IMR-90 (cell line): Measurements from ENCODE around the gene MUC5B.

Experiments used
- BHLHE40 ChIP-seq: fragments of 150-350 bp; IDR thresholded peaks from 2 replicates; pipeline ENCODE4 v1.6.1; 2016; ENCODE audit warnings: mild to moderate bottlenecking, low read depth, low read length
- MAZ ChIP-seq: IDR thresholded peaks from 2 replicates; pipeline ENCODE4 v1.6.1; 2012; ENCODE audit warnings: low read depth, mild to moderate bottlenecking, low read length, improper control_type of control experiment, moderate library complexity, borderline replicate concordance
- POLR2A ChIP-seq: IDR thresholded peaks from 2 replicates; pipeline ENCODE4 v1.6.1; 2012; ENCODE audit warnings: mild to moderate bottlenecking, low read depth, low read length
- RAD21 ChIP-seq: IDR thresholded peaks from 2 replicates; pipeline ENCODE4 v1.6.1; 2012; ENCODE audit warnings: low read length, improper control_type of control experiment
- RFX5 ChIP-seq: IDR thresholded peaks from 2 replicates; pipeline ENCODE4 v1.8.0; 2012; ENCODE audit warnings: low read depth, mild to moderate bottlenecking, low read length, moderate library complexity
- TF ChIP-seq, protein P1 (sequence below): conservative IDR thresholded peaks from 2 replicates; pipeline ENCODE4 v1.5.1; 2012; ENCODE audit warnings: mild to moderate bottlenecking, low read depth, low read length, improper control_type of control experiment

DNA sequence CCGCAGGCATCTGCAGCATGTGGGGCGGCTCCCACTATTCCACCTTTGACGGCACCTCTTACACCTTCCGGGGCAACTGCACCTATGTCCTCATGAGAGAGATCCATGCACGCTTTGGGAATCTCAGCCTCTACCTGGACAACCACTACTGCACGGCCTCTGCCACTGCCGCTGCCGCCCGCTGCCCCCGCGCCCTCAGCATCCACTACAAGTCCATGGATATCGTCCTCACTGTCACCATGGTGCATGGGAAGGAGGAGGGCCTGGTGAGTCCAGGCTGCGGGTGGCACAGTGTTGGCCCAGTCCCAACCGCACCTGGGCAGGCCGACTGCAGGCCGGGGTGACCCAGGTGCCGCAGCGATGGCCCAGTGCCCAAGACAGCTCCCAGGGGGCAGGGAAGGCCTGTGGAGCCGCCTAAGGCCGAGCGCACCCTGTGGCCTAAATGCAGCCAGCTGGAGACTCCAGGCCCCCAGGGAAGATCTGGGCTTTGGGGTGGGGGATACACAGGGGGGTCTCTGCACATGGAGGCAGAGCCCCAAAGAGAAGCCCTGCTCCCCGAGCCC lies 31.3 kb downstream of the MUC5B start:
- no peak for TF ChIP-seq POLR2A
- TF ChIP-seq, protein P1, sequence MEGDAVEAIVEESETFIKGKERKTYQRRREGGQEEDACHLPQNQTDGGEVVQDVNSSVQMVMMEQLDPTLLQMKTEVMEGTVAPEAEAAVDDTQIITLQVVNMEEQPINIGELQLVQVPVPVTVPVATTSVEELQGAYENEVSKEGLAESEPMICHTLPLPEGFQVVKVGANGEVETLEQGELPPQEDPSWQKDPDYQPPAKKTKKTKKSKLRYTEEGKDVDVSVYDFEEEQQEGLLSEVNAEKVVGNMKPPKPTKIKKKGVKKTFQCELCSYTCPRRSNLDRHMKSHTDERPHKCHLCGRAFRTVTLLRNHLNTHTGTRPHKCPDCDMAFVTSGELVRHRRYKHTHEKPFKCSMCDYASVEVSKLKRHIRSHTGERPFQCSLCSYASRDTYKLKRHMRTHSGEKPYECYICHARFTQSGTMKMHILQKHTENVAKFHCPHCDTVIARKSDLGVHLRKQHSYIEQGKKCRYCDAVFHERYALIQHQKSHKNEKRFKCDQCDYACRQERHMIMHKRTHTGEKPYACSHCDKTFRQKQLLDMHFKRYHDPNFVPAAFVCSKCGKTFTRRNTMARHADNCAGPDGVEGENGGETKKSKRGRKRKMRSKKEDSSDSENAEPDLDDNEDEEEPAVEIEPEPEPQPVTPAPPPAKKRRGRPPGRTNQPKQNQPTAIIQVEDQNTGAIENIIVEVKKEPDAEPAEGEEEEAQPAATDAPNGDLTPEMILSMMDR: no peak
- TF ChIP-seq RAD21: no peak
- no peak for TF ChIP-seq MAZ
- no peak for TF ChIP-seq BHLHE40
- no peak for TF ChIP-seq RFX5
